Neural cell (in vitro differentiated cells): Measurements from ENCODE around the gene GNAL. TPM values are rescaled to one million over a fixed set of nuclear protein-coding genes. Genes with fewer than 3 reads are reported as not detected.

Source experiments
- H2AFZ ChIP-seq: fragments of 200-600, 300-800 bp; sonication (generic), shearing (Covaris generic); 2 replicates; pipeline ENCODE4 v1.6.0; 2014; ENCODE audit warnings: low read depth, mild to moderate bottlenecking, antibody characterized with exemption, low read length, moderate library complexity
- H3F3A ChIP-seq: fragments of 200-600 bp; shearing (Covaris generic); 2 replicates; pipeline ENCODE4 v1.6.1; 2016; ENCODE audit warnings: mild to moderate bottlenecking, moderate library complexity, mixed read lengths, antibody characterized with exemption, low read length; ENCODE audit not compliant: insufficient read depth, poor library complexity, severe bottlenecking
- H3K27ac ChIP-seq: fragments of 200-600, 300-800 bp; sonication (generic), shearing (Covaris generic); 2 replicates; pipeline ENCODE4 v1.5.1; 2014; ENCODE audit warnings: mild to moderate bottlenecking, low read length, moderate library complexity
- H3K27me3 ChIP-seq: fragments of 300-800, 200-600 bp; sonication (generic), shearing (Covaris generic); 2 replicates; pipeline ENCODE4 v1.6.0; 2014; ENCODE audit warnings: mild to moderate bottlenecking, low read depth, low read length, moderate library complexity; ENCODE audit not compliant: insufficient read depth
- H3K36me3 ChIP-seq: fragments of 300-800, 200-600 bp; sonication (generic), shearing (Covaris generic); 2 replicates; pipeline ENCODE4 v1.5.1; 2014; ENCODE audit warnings: mild to moderate bottlenecking, antibody characterized with exemption, low read length, moderate library complexity; ENCODE audit not compliant: insufficient read depth
- H3K4me2 ChIP-seq: fragments of 300-800, 200-600 bp; sonication (generic), shearing (Covaris generic); 2 replicates; pipeline ENCODE4 v1.6.0; 2014; ENCODE audit warnings: mild to moderate bottlenecking, low read length
- H3K4me3 ChIP-seq: fragments of 300-800, 200-600 bp; sonication (generic), shearing (Covaris generic); 2 replicates; pipeline ENCODE4 v1.5.1; 2014; ENCODE audit warnings: mild to moderate bottlenecking, low read length, moderate library complexity
- H3K79me2 ChIP-seq: fragments of 200-600 bp; shearing (Covaris generic); replicated peaks from 2 replicates; pipeline ENCODE4 v1.6.0; 2014; ENCODE audit warnings: mild to moderate bottlenecking, low read length, moderate library complexity; ENCODE audit not compliant: insufficient read depth
- H3K9ac ChIP-seq: fragments of 300-800, 200-600 bp; sonication (generic), shearing (Covaris generic); 2 replicates; pipeline ENCODE4 v1.6.1; 2016; ENCODE audit warnings: mild to moderate bottlenecking, low read length, mixed read lengths
- H3K9me2 ChIP-seq: fragments of 200-600 bp; shearing (Covaris generic); 2 replicates; pipeline ENCODE4 v1.6.1; 2016; ENCODE audit warnings: mild to moderate bottlenecking, low read length, mixed read lengths; ENCODE audit not compliant: insufficient read depth
- H3K9me3 ChIP-seq: fragments of 200-600, 300-800 bp; sonication (generic), shearing (Covaris generic); 2 replicates; pipeline ENCODE4 v1.6.1; 2016; ENCODE audit warnings: mild to moderate bottlenecking, mixed run types, low read length, moderate library complexity, mixed read lengths
- H4K20me1 ChIP-seq: fragments of 200-600 bp; shearing (Covaris generic); 2 replicates; pipeline ENCODE4 v1.6.1; 2016; ENCODE audit warnings: mild to moderate bottlenecking, mixed run types; ENCODE audit not compliant: insufficient read depth
- CTCF ChIP-seq: fragments of 450-650 bp; IDR thresholded peaks from 2 replicates; pipeline ENCODE4 v1.5.1; 2014; ENCODE audit warnings: antibody characterized with exemption, mild to moderate bottlenecking, moderate library complexity; ENCODE audit not compliant: poor library complexity, severe bottlenecking
- EP300 ChIP-seq: fragments of 450-650 bp; conservative IDR thresholded peaks from 2 replicates; pipeline ENCODE4 v1.6.1; 2014; ENCODE audit warnings: antibody characterized with exemption, mild to moderate bottlenecking, moderate library complexity; ENCODE audit not compliant: poor library complexity, severe bottlenecking
- EZH2 ChIP-seq: fragments of 200-600, 300-800 bp; shearing (Covaris generic), sonication (generic); IDR thresholded peaks from 2 replicates; pipeline ENCODE4 v1.6.1; 2014; ENCODE audit warnings: antibody characterized with exemption, low read length, borderline replicate concordance, mild to moderate bottlenecking; ENCODE audit not compliant: insufficient read depth, poor library complexity, severe bottlenecking
- MXI1 ChIP-seq: fragments of 450-650 bp; conservative IDR thresholded peaks from 2 replicates; pipeline ENCODE4 v1.6.1; 2014; ENCODE audit warnings: antibody characterized with exemption, mild to moderate bottlenecking; ENCODE audit not compliant: poor library complexity, severe bottlenecking
- POLR2AphosphoS5 ChIP-seq: IDR thresholded peaks from 2 replicates; pipeline ENCODE4 v1.6.1; 2012
- RAD21 ChIP-seq: fragments of 450-650 bp; conservative IDR thresholded peaks from 2 replicates; pipeline ENCODE4 v1.6.1; 2014; ENCODE audit warnings: antibody characterized with exemption, mild to moderate bottlenecking, moderate library complexity
- REST ChIP-seq: IDR thresholded peaks from 2 replicates; pipeline ENCODE4 v1.6.1; 2012; ENCODE audit warnings: borderline replicate concordance
- SMC3 ChIP-seq: fragments of 450-650 bp; conservative IDR thresholded peaks from 2 replicates; pipeline ENCODE4 v1.6.1; 2014; ENCODE audit warnings: antibody characterized with exemption, mild to moderate bottlenecking, moderate library complexity; ENCODE audit not compliant: poor library complexity
- TAF1 ChIP-seq: IDR thresholded peaks from 2 replicates; pipeline ENCODE4 v1.6.1; 2012; ENCODE audit warnings: low read depth
- polyA plus RNA-seq: library from polyadenylated mRNA; depleted of rRNA; stranded (reverse); fragments of >200 nt; gene quantifications from 2 replicates; pipeline ENCODE4 v1.2.3, GENCODE V29; 2014

Gene GNAL
- polyA plus RNA-seq, 1 donor from 2014 or later: 16.7 TPM

- H3K79me2 ChIP-seq: no peaks in the 10 kb centered on the region
- H3K9me3 ChIP-seq: no peaks in the 10 kb centered on the region
- no peak overlapping the region for H3K4me2 ChIP-seq
- H3K27me3 ChIP-seq: no peaks in the 10 kb centered on the region
- no peaks in the 10 kb centered on the region for H3K36me3 ChIP-seq
- TF ChIP-seq TAF1: no peak
- TF ChIP-seq EP300: no peak
- no peak for TF ChIP-seq REST
- TF ChIP-seq RAD21: no peak
- no peak for TF ChIP-seq SMC3
- TF ChIP-seq CTCF: no peak
- no peak for TF ChIP-seq POLR2AphosphoS5
- no peak for TF ChIP-seq MXI1
- no peak for TF ChIP-seq EZH2
- H3K9ac ChIP-seq: no peak overlapping the region
- H3K27ac ChIP-seq: no peak overlapping the region
- H3K9me2 ChIP-seq: no peaks in the 10 kb centered on the region
- H2AFZ ChIP-seq: no peak overlapping the region
- H3K4me3 ChIP-seq: no peak overlapping the region
- H4K20me1 ChIP-seq: no peaks in the 10 kb centered on the region
- no peaks in the 10 kb centered on the region for H3F3A ChIP-seq
Observed at GRCh38 chr18:11666831-11667230, 22.2 kb upstream of the GNAL start.

GRCh38 chr18:11667578-11667977 lies 21.5 kb upstream of the GNAL start:
- Histone ChIP-seq H3K79me2 (no peaks in the 10 kb centered on the region), H3K9me2 (no peaks in the 10 kb centered on the region), H3K27me3 (no peaks in the 10 kb centered on the region), H3K9ac (no peak overlapping the region), H3F3A (no peaks in the 10 kb centered on the region), H4K20me1 (no peaks in the 10 kb centered on the region), H3K27ac (no peak overlapping the region), H3K9me3 (no peaks in the 10 kb centered on the region), H3K4me2 (no peak overlapping the region), H2AFZ (no peak overlapping the region), H3K4me3 (no peak overlapping the region), H3K36me3 (no peaks in the 10 kb centered on the region)
- no peak for TF ChIP-seq MXI1
